ENCODE measurements around the gene FNTB.

- TF ChIP-seq, protein P1, sequence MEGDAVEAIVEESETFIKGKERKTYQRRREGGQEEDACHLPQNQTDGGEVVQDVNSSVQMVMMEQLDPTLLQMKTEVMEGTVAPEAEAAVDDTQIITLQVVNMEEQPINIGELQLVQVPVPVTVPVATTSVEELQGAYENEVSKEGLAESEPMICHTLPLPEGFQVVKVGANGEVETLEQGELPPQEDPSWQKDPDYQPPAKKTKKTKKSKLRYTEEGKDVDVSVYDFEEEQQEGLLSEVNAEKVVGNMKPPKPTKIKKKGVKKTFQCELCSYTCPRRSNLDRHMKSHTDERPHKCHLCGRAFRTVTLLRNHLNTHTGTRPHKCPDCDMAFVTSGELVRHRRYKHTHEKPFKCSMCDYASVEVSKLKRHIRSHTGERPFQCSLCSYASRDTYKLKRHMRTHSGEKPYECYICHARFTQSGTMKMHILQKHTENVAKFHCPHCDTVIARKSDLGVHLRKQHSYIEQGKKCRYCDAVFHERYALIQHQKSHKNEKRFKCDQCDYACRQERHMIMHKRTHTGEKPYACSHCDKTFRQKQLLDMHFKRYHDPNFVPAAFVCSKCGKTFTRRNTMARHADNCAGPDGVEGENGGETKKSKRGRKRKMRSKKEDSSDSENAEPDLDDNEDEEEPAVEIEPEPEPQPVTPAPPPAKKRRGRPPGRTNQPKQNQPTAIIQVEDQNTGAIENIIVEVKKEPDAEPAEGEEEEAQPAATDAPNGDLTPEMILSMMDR (conservative IDR thresholded peaks at IDR 0.05), result no peak
- TF ChIP-seq EZH2 (IDR thresholded peaks at IDR 0.05; ENCODE audit: low read depth), result no peak
Observed at GRCh38 chr14:65072937-65073336, 86.2 kb downstream of the FNTB start.

All from PC-9 (cell line).